HG03469 (cell line): ENCODE measurements around the gene RELN.
"Not testable (repeated sequence)": the region's sequence is repeated elsewhere in the genome, so short reads cannot be mapped to it uniquely, and the experiment has no call there.

ENCODE experiments used
- ATAC-seq: cut with Tn5 transposase; IDR thresholded peaks from one replicate; pipeline ENCODE4 v1.9.1; 2021; ENCODE audit warnings: mild to moderate bottlenecking, moderate library complexity, moderate number of reproducible peaks; ENCODE audit not compliant: unreplicated experiment

RELN gene

DNA sequence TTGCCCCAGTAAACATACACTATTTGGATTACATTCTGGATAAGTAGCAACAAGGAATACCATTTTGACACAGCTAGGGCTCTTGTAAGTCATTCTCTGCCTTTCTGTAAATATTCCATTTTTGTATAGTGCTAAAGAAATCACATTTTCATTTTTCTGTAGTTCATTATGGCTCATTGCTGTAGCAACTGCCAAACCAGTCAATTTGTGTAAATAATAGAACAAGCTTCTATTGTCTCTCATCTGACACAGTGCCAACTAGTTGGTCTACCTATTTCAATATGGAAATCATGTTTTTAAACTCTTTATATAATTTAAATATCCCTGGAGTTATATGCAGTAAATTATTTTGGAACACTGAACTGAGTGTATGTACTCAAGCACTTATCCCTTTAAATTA lies 193.7 kb downstream of the RELN start:
- no peak for ATAC-seq

DNA sequence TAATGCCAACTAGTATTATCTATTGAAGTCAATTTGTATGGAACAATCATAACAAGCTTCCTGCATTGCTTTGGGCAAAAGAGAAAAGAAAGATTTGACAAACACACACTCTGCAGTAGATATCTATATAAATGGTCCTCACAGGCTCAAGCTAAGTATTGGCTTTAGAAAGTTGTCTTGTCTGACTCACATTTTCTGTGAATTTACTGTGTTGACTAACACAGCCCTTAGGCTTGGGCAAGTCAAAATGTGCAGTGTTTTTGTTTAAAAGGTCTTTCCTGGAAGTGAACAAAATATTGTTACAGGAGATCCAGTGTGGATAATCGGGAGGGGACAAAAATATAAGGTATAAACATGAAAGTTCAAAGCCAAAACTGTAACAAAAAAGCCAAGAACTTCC lies 194.4 kb downstream of the RELN start:
- no peak for ATAC-seq

DNA sequence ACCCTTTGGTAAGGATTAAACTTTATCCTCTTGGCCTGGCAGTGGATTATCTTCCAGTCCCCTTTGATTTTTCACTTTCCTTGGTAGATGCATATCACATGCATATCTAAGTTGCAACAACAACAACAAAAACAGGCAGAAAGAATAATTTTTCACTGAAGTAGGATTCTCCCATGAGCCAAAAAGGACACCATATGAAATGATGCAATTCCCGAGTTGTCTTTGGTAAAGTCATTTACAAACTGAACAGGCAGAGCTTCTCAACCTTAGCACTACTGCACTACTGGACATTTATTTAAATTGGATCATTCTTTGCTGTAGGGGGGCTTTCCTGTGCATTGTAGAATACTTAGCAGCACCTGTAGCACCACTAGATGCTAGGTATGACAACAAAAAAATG lies 195.0 kb downstream of the RELN start:
- no peak for ATAC-seq

DNA sequence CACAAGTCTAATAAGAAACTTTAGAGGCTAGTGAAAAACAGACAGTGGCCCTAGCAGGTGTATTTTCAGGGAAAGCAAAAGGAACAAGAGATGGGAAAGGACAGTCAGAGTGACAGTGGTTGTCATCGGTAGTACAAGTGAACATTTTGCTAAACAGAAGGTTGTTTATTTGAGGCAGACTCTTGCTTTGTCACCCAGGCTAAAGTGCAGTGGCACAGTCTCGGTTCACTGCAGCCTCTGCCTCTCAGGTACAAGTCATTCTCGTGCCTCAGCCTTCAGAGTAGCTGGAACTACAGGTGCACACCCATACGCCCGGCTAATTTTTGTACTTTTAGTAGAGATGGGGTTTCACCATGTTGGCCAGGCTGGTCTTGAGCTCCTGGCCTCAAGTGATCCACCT lies 195.8 kb downstream of the RELN start:
- ATAC-seq = no peak

DNA sequence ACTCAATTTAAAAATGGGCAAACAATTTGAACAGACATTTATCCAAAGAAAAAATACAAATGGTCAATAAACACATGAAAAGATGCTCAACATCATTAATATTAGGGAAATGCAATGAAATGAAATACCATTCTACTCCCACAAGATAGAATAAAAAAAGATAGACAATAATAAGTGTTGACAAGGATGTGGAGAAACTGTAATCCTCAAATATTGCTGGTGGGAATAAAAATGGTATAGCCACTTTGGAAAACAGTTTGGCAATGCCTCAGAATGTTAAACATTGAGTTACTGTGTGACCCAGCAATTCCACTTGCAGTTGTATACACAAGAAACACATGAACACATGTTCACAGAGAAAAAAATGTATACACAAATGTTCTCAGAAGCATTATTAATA lies 197.6 kb downstream of the RELN start:
- ATAC-seq = no peak

DNA sequence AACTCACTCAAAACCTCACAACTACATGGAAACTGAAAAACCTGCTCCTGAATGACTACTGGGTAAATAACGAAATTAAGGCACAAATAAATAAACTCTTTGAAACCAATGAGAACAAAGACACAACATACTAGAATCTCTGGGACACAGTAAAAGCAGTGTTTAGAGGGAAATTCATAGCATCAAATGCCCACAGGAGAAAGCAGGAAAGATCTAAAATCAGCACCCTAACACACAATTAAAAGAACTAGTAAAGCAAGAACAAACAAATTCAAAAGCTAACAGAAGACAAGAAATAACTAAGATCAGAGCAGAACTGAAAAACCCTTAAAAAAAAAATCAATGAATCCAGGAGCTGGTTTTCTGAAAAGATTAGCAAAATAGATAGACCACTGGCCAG lies 202.4 kb downstream of the RELN start:
- not testable (repeated sequence) for ATAC-seq

DNA sequence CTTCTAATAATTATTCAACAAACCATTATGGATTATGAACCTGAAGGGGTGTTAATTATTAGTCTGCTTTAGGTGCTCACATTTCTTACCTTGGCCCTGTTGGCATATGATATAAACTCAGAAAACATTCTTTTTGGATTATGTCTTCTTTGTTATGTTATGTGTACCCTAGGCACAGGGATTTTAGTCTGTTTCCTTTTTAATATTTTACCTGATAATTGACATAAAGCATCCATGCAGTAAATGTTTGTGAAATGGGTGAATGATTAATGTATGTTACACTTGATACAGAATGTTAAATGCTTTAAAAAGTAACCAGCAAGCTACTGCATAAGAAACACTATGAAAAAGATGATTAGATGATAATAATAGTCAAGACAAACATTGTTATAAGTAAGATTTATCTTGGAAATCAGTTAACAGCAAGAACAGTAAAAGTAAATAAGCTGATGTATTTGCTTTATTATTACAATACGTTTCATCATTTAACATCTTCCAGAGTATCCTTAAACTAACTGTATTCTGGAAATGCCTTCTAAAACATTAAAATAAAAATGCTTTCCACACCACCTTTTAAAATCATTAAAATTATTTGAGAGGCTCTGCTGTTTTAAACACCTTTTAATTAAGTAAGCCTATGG lies 204.7 kb downstream of the RELN start:
- ATAC-seq = no peak

DNA sequence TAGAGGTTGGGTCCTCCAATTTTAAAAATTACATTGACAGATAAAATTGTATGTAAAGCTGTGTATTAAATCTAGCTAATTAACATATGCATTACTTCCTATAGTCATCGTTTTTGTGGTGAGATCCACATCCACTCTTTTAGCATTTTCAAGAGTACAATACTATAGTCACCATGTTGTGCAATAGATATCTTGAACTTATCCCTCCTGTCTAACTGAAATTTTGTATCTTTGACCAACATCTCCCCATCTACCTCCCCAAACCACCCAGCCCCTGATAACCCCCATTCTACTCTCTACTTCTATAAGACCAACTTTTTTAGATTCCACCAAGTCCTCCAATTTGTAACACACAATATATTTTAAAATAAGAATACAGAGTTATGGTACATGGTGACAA lies 208.0 kb downstream of the RELN start:
- no peak for ATAC-seq

DNA sequence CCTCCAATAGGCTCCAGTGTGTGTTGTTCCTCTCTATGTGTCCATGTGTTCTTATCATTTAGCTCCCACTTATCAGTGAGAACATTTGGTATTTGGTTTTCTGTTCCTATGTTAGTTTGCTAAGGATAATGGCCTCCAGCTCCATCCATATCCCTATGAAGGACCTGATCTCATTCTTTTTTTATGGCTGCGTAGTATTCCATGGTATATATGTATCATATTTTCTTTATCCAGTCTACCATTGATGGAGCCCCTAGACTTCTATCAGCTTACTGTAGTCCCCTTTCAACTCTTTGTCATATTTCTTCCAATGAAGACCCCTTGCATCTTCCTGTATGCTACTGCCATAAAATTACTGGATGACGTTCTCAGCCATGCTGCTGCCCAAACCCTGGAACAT lies 208.9 kb downstream of the RELN start:
- not testable (repeated sequence) for ATAC-seq

DNA sequence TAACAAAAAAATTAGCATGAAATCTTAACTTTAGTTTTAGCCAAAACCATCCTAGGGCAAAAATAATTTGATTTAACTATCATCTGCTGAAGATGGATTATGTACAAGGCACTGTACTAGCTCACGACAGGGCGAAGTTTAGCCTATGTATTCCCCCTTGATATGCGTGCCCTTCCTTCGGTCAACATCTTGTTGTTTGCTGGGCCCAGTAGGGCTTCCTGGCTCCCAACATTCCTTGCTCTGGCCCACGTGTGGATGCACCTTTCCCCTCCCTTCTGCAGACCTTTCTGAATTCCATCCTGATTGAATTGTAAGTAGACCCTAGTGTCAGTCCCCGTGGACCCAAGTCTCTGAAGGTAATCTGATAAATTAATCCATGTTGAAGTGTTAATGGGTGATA lies 212.0 kb downstream of the RELN start:
- ATAC-seq = no peak

DNA sequence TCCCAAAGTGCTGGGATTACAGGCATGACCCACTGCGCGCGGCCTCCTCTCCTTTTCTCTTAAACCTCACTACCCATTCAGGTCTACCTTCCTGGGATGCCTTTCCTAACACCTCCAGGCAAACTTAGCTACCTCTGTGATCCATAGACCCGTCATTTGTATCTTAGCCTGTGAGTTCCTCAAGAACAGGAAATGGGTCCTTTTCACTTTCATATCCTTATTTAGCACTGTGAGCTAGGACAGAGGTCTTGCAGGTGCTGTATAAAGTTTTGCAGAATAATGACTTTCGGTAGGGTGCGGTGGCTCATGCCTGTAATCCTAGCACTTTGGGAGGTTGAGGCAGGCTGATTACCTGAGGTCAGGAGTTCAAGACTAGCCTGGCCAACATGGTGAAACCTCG lies 215.7 kb downstream of the RELN start:
- ATAC-seq = no peak

DNA sequence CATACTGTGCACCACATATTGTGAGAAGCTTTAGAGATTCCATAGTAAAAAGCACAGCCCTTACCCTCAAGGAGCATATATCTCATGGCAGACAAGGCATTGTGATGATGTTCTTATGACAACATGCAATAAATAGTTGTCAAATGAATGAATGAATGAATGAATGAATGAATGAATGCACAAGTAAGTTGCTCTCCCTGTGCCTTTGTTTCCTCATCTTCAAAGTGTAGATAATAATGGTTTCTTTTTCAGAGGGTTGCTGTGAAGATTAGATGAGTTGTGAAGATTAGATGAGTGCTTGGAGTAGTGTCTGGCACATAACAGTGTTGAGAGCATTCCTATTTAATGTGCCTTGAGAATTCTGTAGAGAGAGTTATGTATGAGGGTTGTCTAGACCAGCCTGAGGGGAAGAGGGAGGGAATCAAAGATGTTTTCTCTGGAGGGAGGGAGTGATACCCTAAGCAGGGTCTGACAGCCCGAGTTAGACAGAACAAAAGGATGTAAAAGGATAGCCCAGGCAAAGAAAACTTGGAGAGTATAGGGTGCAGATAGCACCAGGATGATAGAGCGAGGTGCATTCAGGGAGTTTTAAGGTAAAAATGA lies 217.2 kb downstream of the RELN start:
- no peak for ATAC-seq

DNA sequence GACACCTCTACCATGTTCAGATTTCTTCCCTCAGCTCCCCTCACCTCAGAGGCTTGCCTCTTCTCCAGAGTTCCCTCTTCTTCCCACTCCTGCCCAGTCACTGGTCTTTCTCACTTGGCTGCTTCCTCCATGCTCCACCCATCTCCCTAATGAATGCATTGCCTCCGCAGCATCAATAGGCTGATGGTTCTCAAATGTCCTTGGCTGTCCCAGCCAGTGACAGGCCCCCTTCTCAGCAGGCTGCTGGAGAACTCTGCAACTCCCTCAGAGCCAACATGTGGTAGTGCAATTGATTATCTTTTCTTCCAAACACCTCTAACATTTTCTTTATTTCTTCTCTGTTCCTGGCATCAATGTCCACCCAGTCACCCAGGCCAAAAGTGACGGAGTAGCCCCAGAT lies 218.2 kb downstream of the RELN start:
- no peak for ATAC-seq

DNA sequence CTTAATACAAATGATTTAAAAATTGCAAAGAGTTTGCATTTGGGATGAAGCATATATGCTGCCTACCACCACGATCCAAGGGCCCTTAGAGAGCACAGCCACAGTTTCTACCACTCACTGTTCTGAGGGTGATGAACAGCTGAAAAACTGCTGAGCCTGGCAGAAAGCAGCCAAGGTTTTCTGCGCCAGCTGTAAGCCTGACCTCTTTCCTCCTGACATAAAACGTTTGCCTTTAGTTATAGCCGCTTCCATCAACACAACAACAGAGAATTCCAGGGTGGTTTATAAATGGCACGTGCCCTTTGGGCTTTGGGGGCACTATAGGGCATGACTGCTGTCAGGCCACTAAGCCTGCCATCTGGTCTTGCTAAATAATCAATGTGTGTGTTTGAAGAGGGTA lies 222.8 kb downstream of the RELN start:
- no peak for ATAC-seq

DNA sequence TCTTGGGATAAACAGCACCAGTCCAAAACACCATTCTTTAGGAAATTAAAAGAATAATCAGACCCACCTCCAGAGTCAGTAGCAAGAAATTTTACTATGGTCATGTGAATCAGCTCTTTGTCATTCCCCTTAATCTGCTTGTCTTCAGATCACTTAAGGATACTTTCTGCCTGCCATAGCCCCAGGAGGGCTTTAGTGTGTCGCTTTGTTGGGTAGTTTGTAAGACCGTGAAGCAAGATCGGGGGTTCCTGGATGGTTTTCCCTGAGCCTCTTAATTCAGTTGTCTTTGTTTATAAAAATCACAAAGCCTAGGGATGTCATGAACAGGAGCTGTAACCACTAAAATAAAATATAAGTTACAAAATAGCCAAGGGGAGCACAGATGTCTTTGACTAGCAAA lies 223.6 kb downstream of the RELN start:
- ATAC-seq = no peak

DNA sequence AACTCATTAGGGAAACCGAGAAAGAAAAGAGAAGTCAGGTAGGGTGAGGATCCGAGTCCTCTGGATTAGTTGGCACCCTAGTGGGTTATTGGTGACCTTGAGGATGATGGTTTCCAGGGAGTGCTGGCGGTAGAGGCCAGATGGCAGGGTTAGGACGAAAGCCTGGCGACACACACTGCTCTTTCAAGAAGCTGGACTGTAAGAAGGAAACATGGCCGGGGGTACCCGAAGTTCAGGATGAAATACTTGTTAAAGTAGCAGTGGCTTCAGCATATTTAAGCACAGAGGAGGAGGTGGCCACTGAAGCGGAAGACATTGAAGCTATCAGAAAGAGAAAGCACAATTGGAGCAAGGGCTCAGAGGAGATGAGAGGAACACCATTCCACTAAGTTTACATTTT lies 224.6 kb downstream of the RELN start:
- no peak for ATAC-seq

DNA sequence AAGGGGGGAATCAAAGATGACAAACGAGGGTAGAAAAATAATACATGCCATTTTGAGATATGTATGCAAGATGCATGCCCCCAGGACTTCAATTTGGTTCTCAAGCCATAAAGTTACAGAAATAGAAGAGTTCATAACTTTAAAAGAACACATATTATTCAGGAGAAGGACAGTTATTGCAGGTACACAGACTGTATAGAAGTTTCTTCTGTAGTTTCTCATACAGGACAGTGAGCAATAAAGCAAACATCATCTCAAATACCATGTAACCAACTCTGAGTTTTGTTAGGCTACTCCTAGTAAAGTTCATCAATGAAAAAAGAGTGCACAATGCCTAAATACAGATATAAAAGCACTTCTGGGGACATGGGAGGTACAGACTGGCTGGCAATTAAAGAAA lies 226.6 kb downstream of the RELN start:
- ATAC-seq = no peak

DNA sequence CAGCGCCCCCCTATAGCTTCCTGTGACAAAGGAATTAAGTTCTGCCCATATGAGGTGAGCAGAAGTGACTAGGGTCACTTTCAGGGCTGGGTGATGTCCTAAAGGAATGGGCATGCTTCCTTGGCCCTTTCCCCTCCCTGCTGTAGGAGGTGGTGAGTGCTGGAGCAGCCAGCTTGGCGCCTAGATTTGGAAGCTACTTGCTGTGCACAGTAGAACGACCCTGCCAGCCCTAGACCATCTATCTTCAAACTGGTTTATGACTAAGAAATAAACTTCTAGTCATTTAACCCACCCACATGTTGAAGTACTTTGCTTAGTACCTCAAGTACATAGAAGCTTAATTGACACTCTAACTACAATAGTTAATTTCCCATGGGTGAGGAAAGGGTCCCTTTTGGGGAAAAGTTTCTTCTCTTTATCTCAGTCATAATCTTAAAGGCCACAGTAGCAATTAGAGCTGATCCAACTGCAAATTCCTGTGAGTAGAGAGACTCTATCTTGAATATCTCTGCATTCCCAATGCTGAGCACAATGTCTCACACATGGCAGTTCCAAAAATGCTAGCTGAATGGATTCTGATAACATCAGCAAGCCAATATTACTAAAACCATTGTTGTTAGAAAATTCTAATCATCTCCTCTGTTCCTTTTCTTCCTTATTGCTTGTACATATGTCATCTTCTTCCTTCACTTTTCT lies 227.2 kb downstream of the RELN start:
- ATAC-seq = no peak

DNA sequence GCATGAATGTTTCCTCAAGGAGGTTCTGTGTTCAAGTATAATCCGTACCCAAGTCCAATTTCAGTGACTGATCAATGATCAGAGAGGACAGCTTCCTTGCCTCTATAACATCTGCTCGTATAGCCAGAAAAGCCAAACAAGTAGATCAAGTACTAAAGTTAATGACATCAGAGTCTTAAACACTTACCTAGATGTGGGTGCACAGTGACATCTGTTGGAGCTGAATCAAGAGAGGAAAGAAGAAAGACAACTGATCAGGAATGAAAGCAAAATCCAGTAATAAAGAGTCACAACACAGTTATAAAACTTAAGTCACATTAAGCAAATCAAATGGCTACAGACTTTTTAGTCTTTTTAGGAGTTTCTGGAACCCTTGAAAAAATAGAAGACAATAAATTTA lies 236.5 kb downstream of the RELN start:
- no peak for ATAC-seq

DNA sequence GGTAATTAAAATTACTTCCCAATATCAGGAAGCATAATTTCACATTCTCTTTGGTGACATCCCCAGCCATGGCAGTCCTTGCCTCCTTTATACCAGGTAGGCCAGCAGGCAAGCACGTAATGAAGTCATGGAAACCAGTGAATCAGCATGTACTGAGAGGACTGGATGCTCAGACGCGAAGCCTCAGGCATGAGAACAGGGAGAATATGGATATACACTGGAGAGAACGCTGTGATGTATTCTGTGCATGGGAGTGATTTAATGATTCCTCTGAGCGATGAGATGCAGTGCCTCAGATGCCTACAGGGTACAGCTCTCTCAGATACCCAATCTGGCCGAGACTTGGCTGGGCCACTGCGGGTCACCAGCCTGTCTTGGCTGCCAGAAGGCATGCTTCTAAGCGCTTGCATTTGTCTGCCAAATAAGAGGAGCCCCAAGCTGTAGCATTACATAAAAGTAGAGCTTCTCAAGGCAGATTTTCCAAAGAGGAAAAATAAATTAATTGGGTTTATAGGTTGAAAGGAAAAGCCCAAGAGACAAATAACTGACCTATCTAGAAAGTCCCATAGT lies 238.1 kb downstream of the RELN start:
- no peak for ATAC-seq

DNA sequence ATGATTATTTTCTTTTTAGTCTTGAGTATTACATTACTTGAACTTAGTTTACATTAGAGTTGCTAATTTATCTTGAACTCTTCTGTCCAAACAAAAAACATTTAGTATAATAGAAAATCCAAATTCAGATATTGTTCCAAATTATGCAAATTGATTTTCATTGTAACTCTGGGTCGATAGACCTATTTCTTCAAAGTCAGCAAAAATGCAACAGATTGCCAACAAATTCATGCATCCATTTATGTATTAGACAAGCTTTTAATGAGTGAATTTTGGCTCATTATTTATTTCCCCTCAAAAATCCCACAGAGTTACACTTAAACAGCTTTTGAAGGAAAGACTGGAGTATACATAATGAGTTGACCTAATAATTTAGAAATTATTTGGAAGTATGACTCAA lies 240.8 kb downstream of the RELN start:
- ATAC-seq = no peak

DNA sequence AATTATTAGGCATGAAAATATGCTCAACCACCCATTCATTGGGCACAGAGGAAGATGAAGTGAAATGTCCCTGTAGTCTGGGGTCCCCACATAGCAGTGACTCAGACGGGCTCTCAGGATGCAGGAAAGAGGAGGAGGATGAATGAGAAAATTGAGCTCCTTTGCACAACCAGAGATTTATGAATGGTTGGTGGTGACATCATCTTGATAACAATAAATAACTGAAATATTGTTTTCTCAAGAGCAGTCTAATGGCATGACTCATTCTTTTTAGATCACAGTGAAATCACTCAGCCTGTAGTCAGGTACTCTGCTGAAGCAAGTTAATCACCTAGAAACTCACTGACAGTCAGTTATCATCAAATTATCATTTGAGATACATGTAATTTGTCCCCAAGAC lies 254.1 kb downstream of the RELN start:
- ATAC-seq = no peak
